ENCODE results near the gene MEIS1. TPM values are rescaled to one million over a fixed set of nuclear protein-coding genes. Genes with fewer than 3 reads are reported as not detected.

Gene MEIS1
- total and polyA plus RNA-seq, 2 donors (not counting 1 experiment from before 2014, with no cell fraction given), result 48.3 to 139 TPM

DNA sequence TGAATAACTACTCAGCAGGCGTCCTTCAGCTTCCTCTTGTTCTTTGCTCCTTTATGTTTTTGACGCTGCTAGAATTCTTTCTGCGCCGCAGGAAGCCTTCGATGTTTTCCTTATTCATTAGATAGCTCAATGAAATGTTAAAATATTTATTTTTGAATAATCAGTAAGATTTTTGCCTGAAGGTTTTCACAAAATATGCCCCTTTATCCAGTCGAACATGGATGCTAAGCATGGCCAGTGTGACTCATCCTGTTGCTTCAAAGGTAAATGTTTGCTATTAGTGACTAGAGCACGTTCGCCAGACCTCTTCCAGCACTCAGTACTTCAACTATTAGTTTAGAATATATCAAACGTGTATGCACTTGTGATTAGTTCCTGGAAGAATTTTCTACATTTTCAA is 7.6 kb upstream of the MEIS1 start:
- no peak overlapping the region for H3K4me3 ChIP-seq (replicated peaks in 1 of 4; ENCODE audit: control extremely low read depth in 1 of 4, insufficient read depth in 1 of 4, low read depth in 3 of 4, low read length in 4 of 4)
- H4K20me1 ChIP-seq (ENCODE audit: control insufficient read depth, extremely low read depth, insufficient read depth, low read length), result no peaks in the 10 kb centered on the region
- H3K9me3 ChIP-seq (ENCODE audit: control insufficient read depth, insufficient read depth, low read depth, low read length), result no peaks in the 10 kb centered on the region
- no peak overlapping the region for H3K9ac ChIP-seq (ENCODE audit: insufficient read depth, low read length)
- no peaks in the 10 kb centered on the region for H3K36me3 ChIP-seq (ENCODE audit: control insufficient read depth, insufficient read depth, low read length)
- H3K27me3 ChIP-seq (ENCODE audit: control insufficient read depth, insufficient read depth, low read length), result no peaks in the 10 kb centered on the region
- TF ChIP-seq EZH2 (IDR thresholded peaks at IDR 0.05; ENCODE audit: low read length, missing control alignments), result no peak
- TF ChIP-seq, protein P1, sequence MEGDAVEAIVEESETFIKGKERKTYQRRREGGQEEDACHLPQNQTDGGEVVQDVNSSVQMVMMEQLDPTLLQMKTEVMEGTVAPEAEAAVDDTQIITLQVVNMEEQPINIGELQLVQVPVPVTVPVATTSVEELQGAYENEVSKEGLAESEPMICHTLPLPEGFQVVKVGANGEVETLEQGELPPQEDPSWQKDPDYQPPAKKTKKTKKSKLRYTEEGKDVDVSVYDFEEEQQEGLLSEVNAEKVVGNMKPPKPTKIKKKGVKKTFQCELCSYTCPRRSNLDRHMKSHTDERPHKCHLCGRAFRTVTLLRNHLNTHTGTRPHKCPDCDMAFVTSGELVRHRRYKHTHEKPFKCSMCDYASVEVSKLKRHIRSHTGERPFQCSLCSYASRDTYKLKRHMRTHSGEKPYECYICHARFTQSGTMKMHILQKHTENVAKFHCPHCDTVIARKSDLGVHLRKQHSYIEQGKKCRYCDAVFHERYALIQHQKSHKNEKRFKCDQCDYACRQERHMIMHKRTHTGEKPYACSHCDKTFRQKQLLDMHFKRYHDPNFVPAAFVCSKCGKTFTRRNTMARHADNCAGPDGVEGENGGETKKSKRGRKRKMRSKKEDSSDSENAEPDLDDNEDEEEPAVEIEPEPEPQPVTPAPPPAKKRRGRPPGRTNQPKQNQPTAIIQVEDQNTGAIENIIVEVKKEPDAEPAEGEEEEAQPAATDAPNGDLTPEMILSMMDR (conservative IDR thresholded peaks at IDR 0.05 in 1 of 2, IDR thresholded peaks at IDR 0.05 in 1 of 2; ENCODE audit: low read depth in 1 of 2, low read length in 2 of 2), result no peak
- H3K27ac ChIP-seq (ENCODE audit: insufficient read depth, low read length), result no peak overlapping the region
- no peak overlapping the region for H3K4me2 ChIP-seq (ENCODE audit: extremely low read depth, insufficient read depth, low read length)
- no peak overlapping the region for H2AFZ ChIP-seq (ENCODE audit: low read length)
- DNase-seq (ENCODE audit: low read depth in 2 of 2), result no peak
- H3K4me1 ChIP-seq (ENCODE audit: control insufficient read depth, extremely low read depth, insufficient read depth, low read length), result no peaks in the 10 kb centered on the region
- no peaks in the 10 kb centered on the region for H3K79me2 ChIP-seq (ENCODE audit: control insufficient read depth, insufficient read depth, low read length)

DNA sequence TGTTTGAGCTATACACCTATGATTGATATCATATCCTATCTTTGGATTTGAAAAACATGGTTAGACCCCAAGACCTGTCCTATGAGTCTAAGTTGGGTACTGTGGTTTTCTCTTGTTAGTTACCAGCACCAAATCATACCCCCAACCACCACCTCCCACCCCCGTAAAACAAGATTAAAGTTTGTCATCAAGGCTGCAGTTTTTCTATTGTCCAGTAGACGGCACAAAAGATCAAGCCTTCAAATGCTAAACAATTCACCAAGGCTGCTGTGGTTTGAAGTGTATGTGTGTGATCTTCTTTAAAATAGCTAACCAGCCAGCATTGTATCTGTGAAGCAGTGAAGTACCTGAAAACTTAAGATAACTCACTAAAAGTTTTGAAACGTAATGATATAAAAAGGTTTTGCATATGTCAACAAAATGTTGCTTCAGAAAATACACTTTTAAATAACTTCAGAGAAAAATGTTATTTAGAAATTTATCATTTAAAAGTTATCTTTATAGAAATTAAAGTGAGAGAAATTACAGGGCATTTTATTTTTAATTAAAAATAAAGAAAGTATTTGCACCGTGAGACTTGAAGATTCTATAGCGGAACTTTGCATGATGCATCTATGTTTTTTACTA is 5.8 kb upstream of the MEIS1 start:
- Histone ChIP-seq H3K4me3 (replicated peaks in 1 of 4; ENCODE audit: control extremely low read depth in 1 of 4, insufficient read depth in 1 of 4, low read depth in 3 of 4, low read length in 4 of 4) (no peak overlapping the region), H3K4me1 (ENCODE audit: control insufficient read depth, extremely low read depth, insufficient read depth, low read length) (peaks cover 2% of the 10 kb centered on the region), H3K9me3 (ENCODE audit: control insufficient read depth, insufficient read depth, low read depth, low read length) (no peaks in the 10 kb centered on the region), H3K79me2 (ENCODE audit: control insufficient read depth, insufficient read depth, low read length) (peaks cover 8% of the 10 kb centered on the region), H2AFZ (ENCODE audit: low read length) (no peak overlapping the region), H3K4me2 (ENCODE audit: extremely low read depth, insufficient read depth, low read length) (no peak overlapping the region), H3K27ac (ENCODE audit: insufficient read depth, low read length) (no peak overlapping the region), H3K36me3 (ENCODE audit: control insufficient read depth, insufficient read depth, low read length) (no peaks in the 10 kb centered on the region), H3K27me3 (ENCODE audit: control insufficient read depth, insufficient read depth, low read length) (no peaks in the 10 kb centered on the region), H4K20me1 (ENCODE audit: control insufficient read depth, extremely low read depth, insufficient read depth, low read length) (no peaks in the 10 kb centered on the region), H3K9ac (ENCODE audit: insufficient read depth, low read length) (no peak overlapping the region)
- peak; percentile 55 to 80 for DNase-seq (ENCODE audit: low read depth in 2 of 2)
- TF ChIP-seq, protein P1 (conservative IDR thresholded peaks at IDR 0.05 in 1 of 2, IDR thresholded peaks at IDR 0.05 in 1 of 2; ENCODE audit: low read depth in 1 of 2, low read length in 2 of 2), result peak; percentile 96 to 99
- TF ChIP-seq EZH2 (IDR thresholded peaks at IDR 0.05; ENCODE audit: low read length, missing control alignments), result no peak

DNA sequence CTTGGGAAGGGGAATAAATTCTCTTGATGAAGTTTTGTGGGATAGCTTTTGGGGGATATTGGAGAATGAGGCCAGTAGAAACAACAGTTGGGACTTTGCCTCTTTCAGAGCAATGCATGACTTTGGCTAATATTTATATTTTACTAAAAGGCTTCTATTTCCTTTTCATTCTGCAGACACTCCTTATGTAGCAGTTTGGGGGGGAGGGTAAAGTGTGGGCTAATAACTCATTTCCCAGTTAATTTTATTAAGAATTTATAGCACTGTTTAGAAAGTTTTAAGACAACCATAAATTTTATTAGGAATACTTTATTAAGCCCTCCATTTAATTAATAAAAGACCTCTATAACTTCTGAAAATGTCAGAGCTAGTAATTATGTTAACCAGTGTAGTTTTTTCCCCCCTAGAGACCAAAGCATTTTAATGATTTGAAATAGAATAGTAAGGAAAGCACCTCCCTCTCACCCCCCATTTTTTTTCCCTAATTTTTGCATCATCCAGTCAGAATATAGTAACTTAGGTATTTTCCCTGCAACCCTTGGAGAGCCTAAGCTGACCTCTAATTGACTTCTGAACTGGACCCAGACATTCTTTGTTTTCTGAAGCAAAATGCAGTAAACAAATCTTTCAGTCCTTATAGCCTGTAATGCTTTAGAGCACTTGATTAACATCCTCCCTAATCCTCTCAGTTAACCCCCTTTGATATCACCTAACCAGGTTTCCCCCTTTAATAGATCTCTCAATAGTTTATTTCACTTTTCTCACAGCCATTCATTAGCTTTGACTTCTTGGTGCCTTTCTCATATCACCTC is 5.0 kb upstream of the MEIS1 start:
- no peak overlapping the region for H3K4me3 ChIP-seq (replicated peaks in 1 of 4; ENCODE audit: control extremely low read depth in 1 of 4, insufficient read depth in 1 of 4, low read depth in 3 of 4, low read length in 4 of 4)
- no peaks in the 10 kb centered on the region for H3K36me3 ChIP-seq (ENCODE audit: control insufficient read depth, insufficient read depth, low read length)
- no peak overlapping the region for H2AFZ ChIP-seq (ENCODE audit: low read length)
- no peaks in the 10 kb centered on the region for H3K9me3 ChIP-seq (ENCODE audit: control insufficient read depth, insufficient read depth, low read depth, low read length)
- no peaks in the 10 kb centered on the region for H4K20me1 ChIP-seq (ENCODE audit: control insufficient read depth, extremely low read depth, insufficient read depth, low read length)
- no peak for TF ChIP-seq EZH2 (IDR thresholded peaks at IDR 0.05; ENCODE audit: low read length, missing control alignments)
- TF ChIP-seq, protein P1 (conservative IDR thresholded peaks at IDR 0.05 in 1 of 2, IDR thresholded peaks at IDR 0.05 in 1 of 2; ENCODE audit: low read depth in 1 of 2, low read length in 2 of 2), result no peak
- no peak overlapping the region for H3K9ac ChIP-seq (ENCODE audit: insufficient read depth, low read length)
- H3K79me2 ChIP-seq (ENCODE audit: control insufficient read depth, insufficient read depth, low read length), result peaks cover 15% of the 10 kb centered on the region
- H3K27ac ChIP-seq (ENCODE audit: insufficient read depth, low read length), result no peak overlapping the region
- H3K4me1 ChIP-seq (ENCODE audit: control insufficient read depth, extremely low read depth, insufficient read depth, low read length), result peaks cover 2% of the 10 kb centered on the region
- no peaks in the 10 kb centered on the region for H3K27me3 ChIP-seq (ENCODE audit: control insufficient read depth, insufficient read depth, low read length)
- no peak for DNase-seq (ENCODE audit: low read depth in 2 of 2)
- H3K4me2 ChIP-seq (ENCODE audit: extremely low read depth, insufficient read depth, low read length), result no peak overlapping the region
